A549 (cell line): ENCODE data around the gene HRH1.

ENCODE experiments used
- CEBPB ChIP-seq, 2 experiments: fragments of >200 bp in 1 of 2; sonication (Bioruptor Twin) in 1 of 2; formaldehyde crosslinking in 1 of 2; IDR thresholded peaks; 2 replicates each; pipeline ENCODE4 v1.6.1; 2012 to 2016
- EP300 ChIP-seq, 2 experiments: fragments of >200 bp; sonication (Bioruptor Twin); formaldehyde crosslinking; IDR thresholded peaks; 2 replicates in 1 of 2; 3 replicates in 1 of 2; pipeline ENCODE4 v1.6.1; 2016 to 2017
- KDM1A ChIP-seq: fragments of 200-600 bp; sonication (generic); IDR thresholded peaks from 2 replicates; pipeline ENCODE4 v1.6.1; 2016; ENCODE audit warnings: low read depth, mild to moderate bottlenecking
- KDM5A ChIP-seq: fragments of 200-600 bp; sonication (generic); IDR thresholded peaks from 2 replicates; pipeline ENCODE4 v1.6.1; 2016; ENCODE audit warnings: antibody characterized with exemption, mild to moderate bottlenecking
- POLR2A ChIP-seq: IDR thresholded peaks from 2 replicates; pipeline ENCODE4 v1.6.1; 2012; ENCODE audit warnings: mild to moderate bottlenecking, low read length
- POLR2AphosphoS2 ChIP-seq: conservative IDR thresholded peaks from 2 replicates; pipeline ENCODE4 v1.6.1; 2012; ENCODE audit warnings: low read length, improper control_type of control experiment, inconsistent platforms
- RCOR1 ChIP-seq: fragments of 150-350 bp; IDR thresholded peaks from 2 replicates; pipeline ENCODE4 v1.6.1; 2014; ENCODE audit warnings: antibody characterized with exemption, low read length, low read depth
- RFX5 ChIP-seq: fragments of 450-650 bp; IDR thresholded peaks from 2 replicates; pipeline ENCODE4 v1.7.1; 2014; ENCODE audit warnings: antibody characterized with exemption, mild to moderate bottlenecking, moderate library complexity
- RNF2 ChIP-seq: fragments of 200-600 bp; sonication (generic); IDR thresholded peaks from 2 replicates; pipeline ENCODE4 v1.6.1; 2016; ENCODE audit warnings: low read depth, mild to moderate bottlenecking, antibody characterized with exemption, moderate library complexity, borderline replicate concordance
- ZC3H11A ChIP-seq: fragments of 450-650 bp; IDR thresholded peaks from 2 replicates; pipeline ENCODE4 v1.6.1; 2014; ENCODE audit warnings: antibody characterized with exemption, mild to moderate bottlenecking
- TF ChIP-seq, protein P1 (sequence below): fragments of >200 bp; sonication (Bioruptor Twin); formaldehyde crosslinking; IDR thresholded peaks from 3 replicates; pipeline ENCODE4 v1.5.1; 2016

DNA sequence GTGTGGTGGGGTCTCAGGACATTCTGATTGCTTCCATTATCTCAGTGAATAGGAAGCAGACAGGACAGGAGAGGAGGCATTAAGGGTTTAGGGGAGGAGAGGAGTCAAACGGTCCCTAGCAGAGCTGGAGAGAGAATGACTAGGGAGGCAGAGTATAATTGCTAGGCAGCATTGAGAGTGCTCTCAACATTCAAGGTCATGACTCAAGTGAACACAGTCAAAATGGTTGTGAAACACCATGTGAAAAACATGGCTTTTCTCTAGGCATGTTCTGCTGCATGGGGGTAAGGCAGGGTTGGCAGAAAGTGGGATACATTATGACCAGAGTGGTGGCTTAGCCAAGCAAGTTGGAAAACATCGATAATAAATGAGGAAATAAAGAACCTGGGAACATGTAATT lies 19.5 kb upstream of the HRH1 start:
- TF ChIP-seq, protein P1, sequence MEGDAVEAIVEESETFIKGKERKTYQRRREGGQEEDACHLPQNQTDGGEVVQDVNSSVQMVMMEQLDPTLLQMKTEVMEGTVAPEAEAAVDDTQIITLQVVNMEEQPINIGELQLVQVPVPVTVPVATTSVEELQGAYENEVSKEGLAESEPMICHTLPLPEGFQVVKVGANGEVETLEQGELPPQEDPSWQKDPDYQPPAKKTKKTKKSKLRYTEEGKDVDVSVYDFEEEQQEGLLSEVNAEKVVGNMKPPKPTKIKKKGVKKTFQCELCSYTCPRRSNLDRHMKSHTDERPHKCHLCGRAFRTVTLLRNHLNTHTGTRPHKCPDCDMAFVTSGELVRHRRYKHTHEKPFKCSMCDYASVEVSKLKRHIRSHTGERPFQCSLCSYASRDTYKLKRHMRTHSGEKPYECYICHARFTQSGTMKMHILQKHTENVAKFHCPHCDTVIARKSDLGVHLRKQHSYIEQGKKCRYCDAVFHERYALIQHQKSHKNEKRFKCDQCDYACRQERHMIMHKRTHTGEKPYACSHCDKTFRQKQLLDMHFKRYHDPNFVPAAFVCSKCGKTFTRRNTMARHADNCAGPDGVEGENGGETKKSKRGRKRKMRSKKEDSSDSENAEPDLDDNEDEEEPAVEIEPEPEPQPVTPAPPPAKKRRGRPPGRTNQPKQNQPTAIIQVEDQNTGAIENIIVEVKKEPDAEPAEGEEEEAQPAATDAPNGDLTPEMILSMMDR, result no peak
- no peak for TF ChIP-seq EP300 (IDR thresholded peaks at IDR 0.05)
- no peak for TF ChIP-seq POLR2AphosphoS2
- no peak for TF ChIP-seq POLR2A
- no peak for TF ChIP-seq RNF2
- TF ChIP-seq CEBPB (IDR thresholded peaks at IDR 0.05), result no peak
- no peak for TF ChIP-seq RCOR1
- TF ChIP-seq ZC3H11A, result no peak
- TF ChIP-seq KDM1A, result no peak
- TF ChIP-seq RFX5, result no peak
- TF ChIP-seq KDM5A, result no peak
